ENCODE results near the gene NTNG2.

NTNG2 gene

DNA sequence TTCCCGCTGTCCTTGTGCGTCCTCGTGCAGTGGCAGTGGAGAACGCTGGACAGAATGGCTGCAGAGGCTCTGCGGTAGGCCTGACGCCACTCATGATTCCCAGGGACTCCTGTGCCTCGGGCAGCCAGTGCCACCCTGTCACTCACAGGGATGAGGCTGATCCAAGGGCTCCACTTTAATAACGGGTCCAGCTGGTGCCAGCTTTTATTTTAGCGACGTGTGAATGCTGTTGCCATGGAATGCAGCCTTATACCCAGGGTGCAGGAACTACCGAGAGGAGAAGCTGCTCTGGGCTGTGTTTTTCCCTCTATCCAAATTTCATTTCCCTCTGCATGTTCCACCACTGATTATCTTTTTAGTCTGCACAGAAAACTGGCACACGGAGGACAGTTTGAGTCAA is 15.8 kb upstream of the NTNG2 start:
- Histone ChIP-seq H3F3A (ENCODE audit: insufficient read depth, low read length) (no peaks in the 10 kb centered on the region), H3K27me3 (replicated peaks; ENCODE audit: insufficient read depth, low read length) (peaks cover 91% of the 10 kb centered on the region), H4K20me1 (ENCODE audit: insufficient read depth, low read length) (no peaks in the 10 kb centered on the region), H3K4me1 (ENCODE audit: low read length) (no peaks in the 10 kb centered on the region), H3K9ac (ENCODE audit: low read length) (no peak overlapping the region), H3K27ac (ENCODE audit: low read length) (no peak overlapping the region), H3K79me2 (ENCODE audit: low read length) (no peaks in the 10 kb centered on the region), H3K9me3 (replicated peaks; ENCODE audit: insufficient read depth, low read length) (no peaks in the 10 kb centered on the region), H3K36me3 (replicated peaks; ENCODE audit: insufficient read depth, low read length) (no peaks in the 10 kb centered on the region), H2AFZ (ENCODE audit: low read length) (no peak overlapping the region), H3K9me2 (replicated peaks; ENCODE audit: insufficient read depth, low read length) (no peaks in the 10 kb centered on the region), H3K4me3 (ENCODE audit: low read length) (no peak overlapping the region), H3K4me2 (ENCODE audit: low read depth, low read length) (no peak overlapping the region)
- TF ChIP-seq EZH2phosphoT487 (IDR thresholded peaks at IDR 0.05; ENCODE audit: low read length) (no peak), EZH2 (optimal IDR thresholded peaks at IDR 0.05; ENCODE audit: low read depth, low read length) (no peak), CTCF (IDR thresholded peaks at IDR 0.05; ENCODE audit: low read length) (no peak)
- no peak for DNase-seq

DNA sequence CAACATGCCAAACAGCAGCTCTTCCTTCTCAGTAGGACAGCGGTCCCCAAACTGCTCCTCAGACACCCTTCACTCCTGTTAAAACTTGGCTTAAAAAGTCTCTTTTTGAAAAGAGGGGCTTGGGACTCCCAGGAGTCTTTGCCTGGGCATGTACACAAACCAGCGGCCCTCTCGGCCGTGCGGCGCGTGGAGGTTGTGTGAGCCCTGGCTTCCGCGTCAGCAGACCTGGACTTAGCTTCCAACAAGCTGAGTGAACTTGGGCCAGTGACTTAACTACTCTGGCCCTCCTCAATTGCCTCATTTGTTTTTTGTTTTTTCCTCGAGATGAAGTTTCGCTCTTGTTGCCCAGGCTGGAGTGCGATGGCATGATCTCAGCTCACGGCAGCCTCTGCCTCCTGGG is 15.3 kb upstream of the NTNG2 start:
- Histone ChIP-seq H3K79me2 (ENCODE audit: low read length) (no peaks in the 10 kb centered on the region), H3F3A (ENCODE audit: insufficient read depth, low read length) (no peaks in the 10 kb centered on the region), H3K4me3 (ENCODE audit: low read length) (no peak overlapping the region), H3K4me2 (ENCODE audit: low read depth, low read length) (no peak overlapping the region), H3K9ac (ENCODE audit: low read length) (no peak overlapping the region), H2AFZ (ENCODE audit: low read length) (no peak overlapping the region), H3K36me3 (replicated peaks; ENCODE audit: insufficient read depth, low read length) (no peaks in the 10 kb centered on the region), H4K20me1 (ENCODE audit: insufficient read depth, low read length) (no peaks in the 10 kb centered on the region), H3K27me3 (replicated peaks; ENCODE audit: insufficient read depth, low read length) (peaks cover 91% of the 10 kb centered on the region), H3K9me3 (replicated peaks; ENCODE audit: insufficient read depth, low read length) (no peaks in the 10 kb centered on the region), H3K4me1 (ENCODE audit: low read length) (no peaks in the 10 kb centered on the region), H3K9me2 (replicated peaks; ENCODE audit: insufficient read depth, low read length) (no peaks in the 10 kb centered on the region), H3K27ac (ENCODE audit: low read length) (no peak overlapping the region)
- no peak for DNase-seq
- no peak for TF ChIP-seq EZH2phosphoT487 (IDR thresholded peaks at IDR 0.05; ENCODE audit: low read length)
- TF ChIP-seq EZH2 (optimal IDR thresholded peaks at IDR 0.05; ENCODE audit: low read depth, low read length): no peak
- no peak for TF ChIP-seq CTCF (IDR thresholded peaks at IDR 0.05; ENCODE audit: low read length)

- Histone ChIP-seq H3K4me1 (ENCODE audit: low read length) (no peaks in the 10 kb centered on the region), H4K20me1 (ENCODE audit: insufficient read depth, low read length) (no peaks in the 10 kb centered on the region), H3K79me2 (ENCODE audit: low read length) (no peaks in the 10 kb centered on the region), H3K27me3 (replicated peaks; ENCODE audit: insufficient read depth, low read length) (peaks cover 91% of the 10 kb centered on the region), H3K9me2 (replicated peaks; ENCODE audit: insufficient read depth, low read length) (no peaks in the 10 kb centered on the region), H2AFZ (ENCODE audit: low read length) (no peak overlapping the region), H3K4me2 (ENCODE audit: low read depth, low read length) (no peak overlapping the region), H3F3A (ENCODE audit: insufficient read depth, low read length) (no peaks in the 10 kb centered on the region), H3K4me3 (ENCODE audit: low read length) (no peak overlapping the region), H3K27ac (ENCODE audit: low read length) (no peak overlapping the region), H3K36me3 (replicated peaks; ENCODE audit: insufficient read depth, low read length) (no peaks in the 10 kb centered on the region), H3K9ac (ENCODE audit: low read length) (no peak overlapping the region), H3K9me3 (replicated peaks; ENCODE audit: insufficient read depth, low read length) (no peaks in the 10 kb centered on the region)
- no peak for DNase-seq
- no peak for TF ChIP-seq CTCF (IDR thresholded peaks at IDR 0.05; ENCODE audit: low read length)
- no peak for TF ChIP-seq EZH2phosphoT487 (IDR thresholded peaks at IDR 0.05; ENCODE audit: low read length)
- TF ChIP-seq EZH2 (optimal IDR thresholded peaks at IDR 0.05; ENCODE audit: low read depth, low read length): no peak
Measured at GRCh38 chr9:132147331-132147730, 14.5 kb upstream of the NTNG2 start.
